Astrocyte (in vitro differentiated cells and primary cell): Measurements from ENCODE around the gene HOXA13. TPM values are rescaled to one million over a fixed set of nuclear protein-coding genes. Genes with fewer than 3 reads are reported as not detected.

Source experiments
- DNase-seq: peaks from one replicate; pipeline ENCODE4 v3.0.0-alpha.2; 2010; ENCODE audit warnings: low read depth
- FAIRE-seq: peaks from 2 replicates; lab custom pipeline; 2011; peaks lifted over from hg19 to GRCh38; lab: Jason Lieb, UNC
- H2AFZ ChIP-seq: 2 replicates; pipeline ENCODE4 v1.6.0; 2012; ENCODE audit warnings: low read depth, low read length, inconsistent platforms
- H3K27ac ChIP-seq: 2 replicates; pipeline ENCODE4 v1.5.1; 2011; ENCODE audit warnings: low read depth, low read length, inconsistent platforms
- H3K27me3 ChIP-seq: 2 replicates; pipeline ENCODE4 v1.6.0; 2011; ENCODE audit warnings: low read length, inconsistent platforms; ENCODE audit not compliant: insufficient read depth
- H3K36me3 ChIP-seq: 2 replicates; pipeline ENCODE4 v1.5.1; 2011; ENCODE audit warnings: low read length, inconsistent platforms; ENCODE audit not compliant: insufficient read depth
- H3K4me1 ChIP-seq: 2 replicates; pipeline ENCODE4 v1.5.1; 2011; ENCODE audit warnings: low read length, inconsistent platforms; ENCODE audit not compliant: insufficient read depth
- H3K4me2 ChIP-seq: 2 replicates; pipeline ENCODE4 v1.6.0; 2012; ENCODE audit warnings: low read length, inconsistent platforms
- H3K4me3 ChIP-seq: 2 replicates; pipeline ENCODE4 v1.5.1; 2011; ENCODE audit warnings: low read depth, mild to moderate bottlenecking, low read length, inconsistent platforms; ENCODE audit not compliant: insufficient read depth
- H3K79me2 ChIP-seq: 2 replicates; pipeline ENCODE4 v1.6.0; 2012; ENCODE audit warnings: mild to moderate bottlenecking, low read length, inconsistent platforms; ENCODE audit not compliant: insufficient read depth
- H3K9ac ChIP-seq: 2 replicates; pipeline ENCODE4 v1.6.0; 2012; ENCODE audit warnings: mild to moderate bottlenecking, low read length, inconsistent platforms
- H3K9me3 ChIP-seq: 2 replicates; pipeline ENCODE4 v1.5.1; 2012; ENCODE audit warnings: low read depth, mild to moderate bottlenecking, low read length, inconsistent platforms; ENCODE audit not compliant: insufficient read depth
- H4K20me1 ChIP-seq: 2 replicates; pipeline ENCODE4 v1.6.0; 2012; ENCODE audit warnings: low read length, inconsistent platforms; ENCODE audit not compliant: insufficient read depth
- H3K27ac Mint-ChIP-seq: one replicate; pipeline ENCODE4 v1.8.0; 2021; ENCODE audit warnings: mild to moderate bottlenecking, mixed read lengths; ENCODE audit not compliant: unreplicated experiment
- H3K27me3 Mint-ChIP-seq: one replicate; pipeline ENCODE4 v1.8.0; 2021; ENCODE audit warnings: low read depth, mixed read lengths; ENCODE audit not compliant: unreplicated experiment
- H3K36me3 Mint-ChIP-seq: one replicate; pipeline ENCODE4 v1.8.0; 2021; ENCODE audit warnings: low read depth, mixed read lengths; ENCODE audit not compliant: unreplicated experiment
- H3K4me1 Mint-ChIP-seq: one replicate; pipeline ENCODE4 v1.8.0; 2021; ENCODE audit warnings: low read depth, mixed read lengths; ENCODE audit not compliant: unreplicated experiment
- H3K4me3 Mint-ChIP-seq: one replicate; pipeline ENCODE4 v1.8.0; 2021; ENCODE audit warnings: mild to moderate bottlenecking, moderate library complexity, mixed read lengths; ENCODE audit not compliant: unreplicated experiment
- H3K9me3 Mint-ChIP-seq: one replicate; pipeline ENCODE4 v1.8.0; 2021; ENCODE audit warnings: mild to moderate bottlenecking, mixed read lengths; ENCODE audit not compliant: unreplicated experiment
- EZH2 ChIP-seq: IDR thresholded peaks from 2 replicates; pipeline ENCODE4 v1.6.1; 2012; ENCODE audit warnings: mild to moderate bottlenecking, low read length, inconsistent platforms; ENCODE audit not compliant: insufficient read depth
- microRNA-seq: library from miRNA; unstranded; fragments of <30 nt; microRNA quantifications from one replicate; pipeline ENCODE4 v1.2.0, GENCODE V29; 2020
- total RNA-seq: library from RNA; stranded (reverse); gene quantifications from 2 replicates; pipeline ENCODE4 v1.2.1, GENCODE V29; 2021
- TF ChIP-seq, protein P1 (sequence below): IDR thresholded peaks from 2 replicates; pipeline ENCODE4 v1.5.1; 2011; ENCODE audit warnings: low read depth, mild to moderate bottlenecking, inconsistent platforms, low read length, moderate library complexity; ENCODE audit not compliant: insufficient read depth

Gene HOXA13
- total RNA-seq, 1 donor from 2014 or later, result not detected

DNA sequence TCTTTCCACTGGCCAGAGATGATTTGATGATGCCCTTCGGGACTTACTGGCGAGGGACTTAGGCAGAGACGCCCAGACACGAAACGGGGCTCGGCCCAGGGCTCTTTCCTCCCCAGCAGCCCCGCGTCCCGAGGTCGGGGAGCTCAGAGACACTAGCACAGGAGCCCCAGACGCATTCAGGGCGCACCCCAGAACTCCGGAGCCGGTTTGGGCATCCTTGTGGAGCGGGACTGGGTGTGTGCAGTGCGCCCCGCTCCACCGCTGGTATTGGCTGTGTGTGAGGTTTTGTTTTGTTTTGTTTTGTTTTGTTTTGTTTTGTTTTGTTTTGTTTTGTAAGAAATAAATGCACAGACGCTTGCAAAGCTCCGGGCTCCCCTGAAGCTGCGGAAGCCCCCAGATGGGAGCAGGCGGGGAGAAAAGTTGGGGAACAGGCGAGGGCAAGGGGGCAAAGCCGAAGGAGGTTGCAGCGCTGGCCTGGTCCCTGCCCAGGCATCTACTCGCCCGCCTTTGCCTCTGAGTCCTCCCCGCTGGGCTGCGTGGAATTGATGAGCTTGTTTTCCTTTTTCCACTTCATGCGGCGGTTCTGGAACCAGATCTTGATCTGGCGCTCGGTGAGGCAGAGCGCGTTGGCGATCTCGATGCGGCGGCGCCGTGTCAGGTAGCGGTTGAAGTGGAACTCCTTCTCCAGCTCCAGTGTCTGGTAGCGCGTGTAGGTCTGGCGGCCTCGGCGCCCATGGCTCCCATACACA is 54.6 kb downstream of the HOXA13 start:
- no peak overlapping the region for H3K4me3 ChIP-seq
- Mint-ChIP-seq H3K27ac (no peak overlapping the region), H3K9me3 (peaks cover 52% of the 10 kb centered on the region), H3K36me3 (peaks cover 3% of the 10 kb centered on the region), H3K4me1 (no peaks in the 10 kb centered on the region), H3K27me3 (peaks cover 89% of the 10 kb centered on the region), H3K4me3 (no peak overlapping the region)
- H4K20me1 ChIP-seq, result peaks cover 2% of the 10 kb centered on the region
- peaks cover 18% of the 10 kb centered on the region for H3K9me3 ChIP-seq
- TF ChIP-seq, protein P1, sequence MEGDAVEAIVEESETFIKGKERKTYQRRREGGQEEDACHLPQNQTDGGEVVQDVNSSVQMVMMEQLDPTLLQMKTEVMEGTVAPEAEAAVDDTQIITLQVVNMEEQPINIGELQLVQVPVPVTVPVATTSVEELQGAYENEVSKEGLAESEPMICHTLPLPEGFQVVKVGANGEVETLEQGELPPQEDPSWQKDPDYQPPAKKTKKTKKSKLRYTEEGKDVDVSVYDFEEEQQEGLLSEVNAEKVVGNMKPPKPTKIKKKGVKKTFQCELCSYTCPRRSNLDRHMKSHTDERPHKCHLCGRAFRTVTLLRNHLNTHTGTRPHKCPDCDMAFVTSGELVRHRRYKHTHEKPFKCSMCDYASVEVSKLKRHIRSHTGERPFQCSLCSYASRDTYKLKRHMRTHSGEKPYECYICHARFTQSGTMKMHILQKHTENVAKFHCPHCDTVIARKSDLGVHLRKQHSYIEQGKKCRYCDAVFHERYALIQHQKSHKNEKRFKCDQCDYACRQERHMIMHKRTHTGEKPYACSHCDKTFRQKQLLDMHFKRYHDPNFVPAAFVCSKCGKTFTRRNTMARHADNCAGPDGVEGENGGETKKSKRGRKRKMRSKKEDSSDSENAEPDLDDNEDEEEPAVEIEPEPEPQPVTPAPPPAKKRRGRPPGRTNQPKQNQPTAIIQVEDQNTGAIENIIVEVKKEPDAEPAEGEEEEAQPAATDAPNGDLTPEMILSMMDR, result no peak
- peak; percentile 79 for TF ChIP-seq EZH2
- H3K9ac ChIP-seq, result no peak overlapping the region
- H3K4me2 ChIP-seq, result peak overlapping the region; percentile 33
- H3K27ac ChIP-seq, result no peak overlapping the region
- FAIRE-seq (no peak), DNase-seq (no peak)
- H3K27me3 ChIP-seq, result peaks cover 96% of the 10 kb centered on the region
- H3K36me3 ChIP-seq, result no peaks in the 10 kb centered on the region
- H2AFZ ChIP-seq, result no peak overlapping the region
- no peaks in the 10 kb centered on the region for H3K79me2 ChIP-seq
- H3K4me1 ChIP-seq, result no peaks in the 10 kb centered on the region

DNA sequence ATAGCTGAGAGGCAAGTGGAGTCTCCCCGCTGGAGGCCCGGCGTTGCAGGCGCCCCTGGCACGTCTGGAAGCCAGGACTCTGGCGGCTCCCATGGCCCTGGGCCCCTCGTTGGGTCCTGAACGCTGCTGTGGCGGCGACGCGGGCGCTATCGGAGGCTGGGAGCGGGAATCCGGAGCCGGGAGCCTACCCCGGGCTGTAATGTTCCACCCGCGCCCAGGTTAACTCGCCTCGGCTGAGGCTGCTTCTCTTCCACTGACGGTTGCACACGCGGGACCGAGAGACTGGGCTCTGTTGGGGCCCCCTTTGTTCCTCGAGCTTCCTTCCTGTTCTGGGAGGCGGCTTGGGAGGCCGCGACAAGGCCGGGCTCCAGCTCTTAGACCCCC is 55.1 kb downstream of the HOXA13 start:
- peaks cover 97% of the 10 kb centered on the region for H3K27me3 ChIP-seq
- no peak overlapping the region for H3K4me3 ChIP-seq
- no peaks in the 10 kb centered on the region for H3K36me3 ChIP-seq
- peak overlapping the region; percentile 33 for H3K4me2 ChIP-seq
- Mint-ChIP-seq H3K9me3 (peaks cover 52% of the 10 kb centered on the region), H3K27me3 (peaks cover 89% of the 10 kb centered on the region), H3K4me3 (no peak overlapping the region), H3K4me1 (no peaks in the 10 kb centered on the region), H3K27ac (no peak overlapping the region), H3K36me3 (peaks cover 3% of the 10 kb centered on the region)
- FAIRE-seq (no peak), DNase-seq (no peak)
- H3K79me2 ChIP-seq, result no peaks in the 10 kb centered on the region
- TF ChIP-seq, protein P1, result no peak
- peaks cover 18% of the 10 kb centered on the region for H3K9me3 ChIP-seq
- H2AFZ ChIP-seq, result no peak overlapping the region
- H3K4me1 ChIP-seq, result no peaks in the 10 kb centered on the region
- no peak overlapping the region for H3K9ac ChIP-seq
- no peak overlapping the region for H3K27ac ChIP-seq
- peaks cover 2% of the 10 kb centered on the region for H4K20me1 ChIP-seq

Small RNA genes lying within 50 kb of the gene (microRNA-seq; reads per million reads assigned to microRNA genes)
- gene MIR196B, result 2,850 reads per million, percentile 88 among the genes with 10 or more reads in this experiment

Other genes starting within 250 kb of the HOXA13 start
- 0.23 TPM in 1 of 2 replicates, not detected in the other for gene HOXA1, start 104.1 kb downstream of the HOXA13 start, total RNA-seq
- gene HOXA2, start 97.4 kb downstream of the HOXA13 start, total RNA-seq, result not detected in 2 replicates
- not detected in 2 replicates for gene HOXA4, start 69.3 kb downstream of the HOXA13 start, total RNA-seq
- gene HOXA5, start 56.4 kb downstream of the HOXA13 start, total RNA-seq, result not detected in 2 replicates
- not detected in 2 replicates for gene HOXA6, start 52.3 kb downstream of the HOXA13 start, total RNA-seq
- gene HOXA3, start 47.5 kb downstream of the HOXA13 start, total RNA-seq, result not detected in 2 replicates
- gene HOXA7, start 43.4 kb downstream of the HOXA13 start, total RNA-seq, result not detected in 2 replicates
- gene HOXA9, start 34.6 kb downstream of the HOXA13 start, total RNA-seq, result not detected in 2 replicates
- not detected in 2 replicates for gene HOXA10, start 25.8 kb downstream of the HOXA13 start, total RNA-seq
- gene HOXA11, start 14.9 kb downstream of the HOXA13 start, total RNA-seq, result not detected in 2 replicates
- gene EVX1, start 42.7 kb upstream of the HOXA13 start, total RNA-seq, result not detected in 2 replicates